ENCODE data around the gene NFIA.

The NFIA gene

GRCh38 chr1:61294930-61295329 lies 212.6 kb downstream of the NFIA start:
- H3K4me3 ChIP-seq, result no peak overlapping the region

GRCh38 chr1:61295818-61296537 lies 213.6 kb downstream of the NFIA start:
- no peak overlapping the region for H3K27ac ChIP-seq
- no peak overlapping the region for H3K4me3 ChIP-seq

More at GRCh38 chr1:61294930-61295329, 212.6 kb downstream of the NFIA start:
- H3K27ac ChIP-seq, result no peak overlapping the region

GRCh38 chr1:61297887-61298286 lies 215.5 kb downstream of the NFIA start:
- Histone ChIP-seq H3K4me3 (no peak overlapping the region), H3K27ac (no peak overlapping the region)

GRCh38 chr1:61299463-61299862 lies 217.1 kb downstream of the NFIA start:
- H3K4me3 ChIP-seq, result no peak overlapping the region
- H3K27ac ChIP-seq, result peak overlapping the region in 5 of 21 experiments; percentile 13 to 47 (median 42)

- H3K27ac ChIP-seq, result peak overlapping the region in 9 of 21 experiments; percentile 49 to 82 (median 66)
- H3K4me3 ChIP-seq, result no peak overlapping the region
Observed at GRCh38 chr1:61300899-61301298, 218.5 kb downstream of the NFIA start.

GRCh38 chr1:61301824-61302657 lies 219.7 kb downstream of the NFIA start:
- peak overlapping the region in 14 of 21 experiments; percentile 1 to 82 (median 64) for H3K27ac ChIP-seq
- no peak overlapping the region for H3K4me3 ChIP-seq

- H3K27ac ChIP-seq, result no peak overlapping the region
- H3K4me3 ChIP-seq, result no peak overlapping the region
Observed at GRCh38 chr1:61307422-61308142, 225.2 kb downstream of the NFIA start.

- H3K27ac ChIP-seq, result no peak overlapping the region
- H3K4me3 ChIP-seq, result no peak overlapping the region
Observed at GRCh38 chr1:61310057-61310456, 227.7 kb downstream of the NFIA start.

- Histone ChIP-seq H3K4me3 (no peak overlapping the region), H3K27ac (no peak overlapping the region)
Observed at GRCh38 chr1:61310538-61310937, 228.2 kb downstream of the NFIA start.

GRCh38 chr1:61313906-61314422 lies 231.6 kb downstream of the NFIA start:
- no peak overlapping the region for H3K4me3 ChIP-seq
- H3K27ac ChIP-seq, result no peak overlapping the region

- H3K27ac ChIP-seq, result no peak overlapping the region
- no peak overlapping the region for H3K4me3 ChIP-seq
Observed at GRCh38 chr1:61315011-61315410, 232.7 kb downstream of the NFIA start.

GRCh38 chr1:61316493-61316892 lies 234.1 kb downstream of the NFIA start:
- H3K27ac ChIP-seq, result peak overlapping the region in 1 of 21 experiments; percentile 18
- H3K4me3 ChIP-seq, result no peak overlapping the region

- Histone ChIP-seq H3K27ac (peak overlapping the region in 11 of 21 experiments; percentile 4 to 74 (median 43)), H3K4me3 (no peak overlapping the region)
Observed at GRCh38 chr1:61318319-61319125, 236.2 kb downstream of the NFIA start.

GRCh38 chr1:61320575-61320974 lies 238.2 kb downstream of the NFIA start:
- Histone ChIP-seq H3K27ac (no peak overlapping the region), H3K4me3 (no peak overlapping the region)

GRCh38 chr1:61322008-61322744 lies 239.8 kb downstream of the NFIA start:
- H3K4me3 ChIP-seq, result no peak overlapping the region
- peak overlapping the region in 1 of 21 experiments; percentile 35 for H3K27ac ChIP-seq

- peak overlapping the region in 1 of 21 experiments; percentile 35 for H3K27ac ChIP-seq
- H3K4me3 ChIP-seq, result no peak overlapping the region
Observed at GRCh38 chr1:61322769-61323168, 240.4 kb downstream of the NFIA start.

GRCh38 chr1:61323681-61324328 lies 241.4 kb downstream of the NFIA start:
- peak overlapping the region in 2 of 21 experiments; percentile 17 to 25 for H3K27ac ChIP-seq

GRCh38 chr1:61326713-61327112 lies 244.4 kb downstream of the NFIA start:
- no peak overlapping the region for H3K4me3 ChIP-seq
- H3K27ac ChIP-seq, result no peak overlapping the region

More at GRCh38 chr1:61323681-61324328, 241.4 kb downstream of the NFIA start:
- no peak overlapping the region for H3K4me3 ChIP-seq
